Endothelial cell of umbilical vein (primary cell): Measurements from ENCODE around the gene PLA2G6. TPM values are rescaled to one million over a fixed set of nuclear protein-coding genes. Genes with fewer than 3 reads are reported as not detected.

ENCODE experiments used
- BruUV-seq: library from RNA; stranded (reverse); fragments of 400-500 nt; replicated peaks from 2 replicates; lab custom pipeline; 2021; lab: Mats Ljungman, UMichigan
- CTCF ChIA-PET: fragments of 300-600, 350-600 bp; sonication (Branson Sonifier 250); formaldehyde crosslinking; loops from one replicate; lab custom pipeline; 2021; ENCODE audit warnings: antibody characterized with exemption, inconsistent platforms; lab: Charles Lee
- POLR2A ChIA-PET: fragments of 300-600, 350-600 bp; sonication (Branson Sonifier 250); formaldehyde crosslinking; loops from one replicate; lab custom pipeline; 2021; ENCODE audit warnings: antibody characterized with exemption, inconsistent platforms; lab: Charles Lee
- DNase-seq: peaks from one replicate; pipeline ENCODE4 v3.0.0-alpha.2; 2011; ENCODE audit warnings: low read depth, low spot score
- FAIRE-seq: peaks from 2 replicates; lab custom pipeline; 2011; peaks lifted over from hg19 to GRCh38; lab: Jason Lieb, UNC
- H2AFZ ChIP-seq: 2 replicates; pipeline ENCODE4 v1.6.0; 2012; ENCODE audit warnings: low read depth, low read length, control low read depth, inconsistent platforms
- H3K27ac ChIP-seq: 2 replicates; pipeline ENCODE4 v1.5.1; 2011; ENCODE audit warnings: low read depth, mild to moderate bottlenecking, control low read depth, low read length, moderate library complexity; ENCODE audit not compliant: insufficient read depth
- H3K27me3 ChIP-seq, 2 experiments: 2 replicates each; pipeline versions ENCODE4 v1.6.0 to v1.6.1; 2011; ENCODE audit warnings: low read length in 2 of 2, mixed read lengths in 1 of 2; ENCODE audit not compliant: control insufficient read depth in 2 of 2, insufficient read depth in 2 of 2
- H3K36me3 ChIP-seq, 2 experiments: 2 replicates in 1 of 2; 3 replicates in 1 of 2; pipeline ENCODE4 v1.5.1; 2011; ENCODE audit warnings: low read length in 2 of 2, mild to moderate bottlenecking in 1 of 2, moderate library complexity in 1 of 2; ENCODE audit not compliant: control insufficient read depth in 2 of 2, insufficient read depth in 2 of 2; ENCODE audit errors: extremely low read depth in 1 of 2
- H3K4me1 ChIP-seq: 3 replicates; pipeline ENCODE4 v1.5.1; 2011; ENCODE audit warnings: mild to moderate bottlenecking, low read length; ENCODE audit not compliant: control insufficient read depth, insufficient read depth; ENCODE audit errors: extremely low read depth
- H3K4me2 ChIP-seq: 2 replicates; pipeline ENCODE4 v1.6.1; 2011; ENCODE audit warnings: low read length, control low read depth, mixed read lengths; ENCODE audit not compliant: insufficient read depth
- H3K4me3 ChIP-seq, 3 experiments: fragments of 200-600 bp in 1 of 3; sonication (generic), shearing (Covaris generic) in 1 of 3; replicated peaks in 1 of 3; 2 replicates each; pipeline ENCODE4 v1.5.1; 2011 to 2016; ENCODE audit warnings: control low read depth in 3 of 3, low read length in 3 of 3, mild to moderate bottlenecking in 2 of 3, inconsistent platforms in 1 of 3, low read depth in 1 of 3, moderate library complexity in 1 of 3; ENCODE audit not compliant: insufficient read depth in 1 of 3
- H3K79me2 ChIP-seq: 2 replicates; pipeline ENCODE4 v1.6.0; 2012; ENCODE audit warnings: low read length, inconsistent platforms; ENCODE audit not compliant: control insufficient read depth, insufficient read depth
- H3K9ac ChIP-seq: replicated peaks from 2 replicates; pipeline ENCODE3; 2011; ENCODE audit warnings: low read length, control low read depth; ENCODE audit not compliant: insufficient read depth; ENCODE audit errors: extremely low read depth
- H3K9me1 ChIP-seq: replicated peaks from 3 replicates; pipeline ENCODE4 v1.6.0; 2011; ENCODE audit warnings: mild to moderate bottlenecking, low read length; ENCODE audit not compliant: control insufficient read depth, insufficient read depth; ENCODE audit errors: extremely low read depth
- H3K9me3 ChIP-seq: replicated peaks from 2 replicates; pipeline ENCODE4 v1.5.1; 2012; ENCODE audit warnings: low read length, inconsistent platforms; ENCODE audit not compliant: control insufficient read depth, insufficient read depth
- H4K20me1 ChIP-seq: replicated peaks from 2 replicates; pipeline ENCODE3; 2011; ENCODE audit warnings: mild to moderate bottlenecking, low read length; ENCODE audit not compliant: control insufficient read depth, insufficient read depth; ENCODE audit errors: extremely low read depth
- FOS ChIP-seq: IDR thresholded peaks from 2 replicates; pipeline ENCODE4 v1.6.1; 2011; ENCODE audit warnings: mild to moderate bottlenecking, low read length, moderate library complexity, borderline replicate concordance; ENCODE audit not compliant: insufficient read depth
- GATA2 ChIP-seq: IDR thresholded peaks from 2 replicates; pipeline ENCODE4 v1.7.0; 2011; ENCODE audit warnings: low read depth, mild to moderate bottlenecking, moderate library complexity, mixed read lengths, low read length; ENCODE audit not compliant: insufficient read length, insufficient read depth
- JUN ChIP-seq: IDR thresholded peaks from 2 replicates; pipeline ENCODE4 v1.6.1; 2011; ENCODE audit warnings: borderline replicate concordance, low read depth; ENCODE audit not compliant: insufficient read length, insufficient read depth
- MYC ChIP-seq: IDR thresholded peaks from one replicate; pipeline ENCODE4 v1.6.1; 2011; ENCODE audit warnings: mild to moderate bottlenecking, low read depth, low read length
- POLR2A ChIP-seq: IDR thresholded peaks from 2 replicates; pipeline ENCODE4 v1.6.1; 2012; ENCODE audit warnings: low read depth, mild to moderate bottlenecking, control low read depth, low read length
- POLR2AphosphoS5 ChIP-seq: IDR thresholded peaks from 2 replicates; pipeline ENCODE4 v1.6.1; 2012; ENCODE audit warnings: low read depth, mild to moderate bottlenecking, control low read depth, low read length, moderate library complexity; ENCODE audit not compliant: insufficient read depth
- dilution Hi-C: fragments of 300-500 bp; cut with MboI; formaldehyde crosslinking; loops from one replicate; pipeline ENCODE4 v1.15.0; 2019; ENCODE audit warnings: low sequenced_read_pairs; ENCODE audit not compliant: extremely low pct_ligation_motif_present
- intact Hi-C: fragments of 100-400 bp; cut with micrococcal nuclease; formaldehyde crosslinking; loops from one replicate; pipeline ENCODE4 v1.10.0; 2022
- polyA plus RNA-seq, 4 experiments: library from polyadenylated mRNA; depleted of rRNA in 3 of 4; stranded (reverse) in 3 of 4; unstranded in 1 of 4; fragments of >200 nt; gene quantifications; 2 replicates each; pipeline versions ENCODE4 v1.2.1 to v1.2.3, GENCODE V29; 2011 to 2012; ENCODE audit warnings: missing spikeins in 1 of 4
- total RNA-seq: library from RNA; stranded (reverse); gene quantifications from 2 replicates; pipeline ENCODE4 v1.2.3, GENCODE V29; 2021
- TF ChIP-seq, protein P1 (sequence below), 2 donors: IDR thresholded peaks; 1 replicate in 1 of 2; 2 replicates in 1 of 2; pipeline ENCODE4 v1.5.1; 2011; ENCODE audit warnings: low read length in 2 of 2, mild to moderate bottlenecking in 2 of 2, moderate library complexity in 2 of 2, control low read depth in 1 of 2, inconsistent platforms in 1 of 2, low read depth in 1 of 2; ENCODE audit not compliant: insufficient read depth in 1 of 2; ENCODE audit errors: extremely low read depth in 1 of 2
- TF ChIP-seq, protein P2 (sequence below): IDR thresholded peaks from 2 replicates; pipeline ENCODE4 v1.6.1; 2011; ENCODE audit not compliant: insufficient read depth, insufficient read length

PLA2G6 gene
- total and polyA plus RNA-seq, 2 donors (not counting 3 experiments of a cell fraction or from before 2014, with no cell fraction given) = 6.6 to 10.3 TPM

DNA sequence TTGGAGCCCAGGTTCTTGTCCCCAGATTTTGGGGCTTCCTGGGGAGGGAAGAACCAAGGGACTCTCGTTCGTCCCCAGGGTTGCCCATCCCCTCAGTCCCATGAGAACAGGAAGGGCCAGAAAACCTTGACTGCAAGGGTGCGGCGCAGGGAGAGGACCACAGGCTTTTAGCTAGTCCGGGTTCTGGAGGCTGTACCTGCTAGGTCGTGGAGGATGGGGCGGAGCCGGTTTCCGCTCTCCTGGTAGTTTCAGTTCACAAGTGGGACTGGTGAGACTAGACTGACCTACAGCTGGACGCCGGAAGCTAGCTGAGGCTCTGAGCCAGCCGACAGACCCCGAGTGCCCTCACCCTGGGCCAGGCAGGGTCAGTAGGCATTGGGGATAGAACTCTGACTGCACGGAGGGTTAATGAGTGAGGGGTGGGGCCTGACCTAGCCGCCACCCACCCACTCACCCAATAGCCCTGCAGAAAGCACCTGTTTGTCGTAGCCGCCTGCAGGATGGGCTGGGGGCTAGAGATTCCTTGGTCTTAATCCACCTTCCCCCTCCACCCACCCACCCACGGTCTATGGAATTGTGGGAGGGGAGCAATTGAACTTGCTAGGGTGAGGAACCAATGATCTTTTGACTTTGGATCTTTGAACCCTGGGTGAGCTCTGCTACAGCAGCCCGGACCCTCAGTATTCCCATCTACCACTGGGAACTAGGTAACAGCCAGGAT is 21.6 kb upstream of the PLA2G6 start:
- H3K27ac ChIP-seq = peak overlapping the region; percentile 92
- H3K9me3 ChIP-seq = no peaks in the 10 kb centered on the region
- no TSS peak for BruUV-seq
- dilution Hi-C loops = no loop called here
- H3K4me1 ChIP-seq = peaks cover 24% of the 10 kb centered on the region
- peak; percentile 89 for FAIRE-seq
- peaks cover 58% of the 10 kb centered on the region for H3K79me2 ChIP-seq
- peak; percentile 54 for DNase-seq
- peak overlapping the region; percentile 98 for H3K9ac ChIP-seq
- H3K36me3 ChIP-seq = peaks cover 4% of the 10 kb centered on the region in 2 experiments
- no peaks in the 10 kb centered on the region for H3K27me3 ChIP-seq
- no peaks in the 10 kb centered on the region for H3K9me1 ChIP-seq
- intact Hi-C loops = no loop called here
- no peak for TF ChIP-seq POLR2A
- TF ChIP-seq JUN = no peak
- TF ChIP-seq FOS = no peak
- no peak for TF ChIP-seq MYC
- POLR2A ChIA-PET = interaction anchor here (1.2 to 2.0 kb wide), 5 partner anchors 14 to 89 kb away, joined by 3 to 10 read pairs (median 6); no protein-coding TSS in a partner anchor
- H3K4me3 ChIP-seq = peak overlapping the region; percentile 70 to 92 (median 87)
- H2AFZ ChIP-seq = no peak overlapping the region
- CTCF ChIA-PET = interaction anchor here (0.6 to 4.3 kb wide), 16 partner anchors 11 to 151 kb away, joined by 3 to 42 read pairs (median 5); partner anchors contain the start of gene PLA2G6
- H3K4me2 ChIP-seq = peak overlapping the region; percentile 69
- no peaks in the 10 kb centered on the region for H4K20me1 ChIP-seq

DNA sequence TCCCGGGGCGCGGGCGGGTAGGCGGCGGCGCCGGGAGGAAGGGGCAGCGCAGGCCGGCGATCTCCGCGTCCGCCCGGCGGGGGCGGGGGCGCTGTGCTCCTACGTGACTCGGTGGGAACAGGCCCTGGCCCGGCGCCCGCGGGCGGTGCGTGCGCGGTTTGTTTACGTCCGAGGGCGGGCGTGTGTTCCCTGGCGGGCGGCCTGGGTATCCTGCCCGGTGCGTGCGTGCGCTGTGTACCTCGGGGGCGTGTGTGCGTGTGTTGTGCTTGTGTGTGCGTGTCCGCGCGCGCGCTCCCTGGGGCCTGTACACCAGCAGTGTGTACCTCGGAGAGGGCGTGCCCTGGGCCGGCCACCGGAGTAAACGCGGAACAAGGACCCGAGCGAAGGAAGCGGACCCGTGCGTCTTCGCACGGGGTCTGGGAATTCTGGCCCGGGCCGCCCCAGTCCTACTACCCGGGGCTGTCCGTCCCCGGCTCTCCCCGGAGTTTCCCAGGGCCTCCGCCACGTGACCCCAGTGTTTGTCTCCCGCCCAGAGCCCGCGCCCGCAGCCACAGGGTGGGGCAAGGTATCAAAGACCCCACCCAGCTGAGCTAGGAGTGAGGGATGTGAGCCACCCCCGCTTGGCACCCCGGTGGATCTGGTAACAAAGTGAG is 20.9 kb upstream of the PLA2G6 start:
- Histone ChIP-seq H3K4me1 (peaks cover 24% of the 10 kb centered on the region), H3K9me1 (no peaks in the 10 kb centered on the region), H3K9ac (peak overlapping the region; percentile 98), H3K36me3 (peaks cover 0 to 4% of the 10 kb centered on the region in 2 experiments), H3K9me3 (no peaks in the 10 kb centered on the region), H3K27ac (peak overlapping the region; percentile 92), H3K4me3 (peak overlapping the region; percentile 70 to 92 (median 87)), H3K27me3 (no peaks in the 10 kb centered on the region), H3K79me2 (peaks cover 52% of the 10 kb centered on the region), H3K4me2 (peak overlapping the region; percentile 69), H2AFZ (no peak overlapping the region), H4K20me1 (no peaks in the 10 kb centered on the region)
- dilution Hi-C loops = no loop called here
- FAIRE-seq (no peak), DNase-seq (peak; percentile 90)
- POLR2A ChIA-PET = interaction anchor here (1.0 to 2.0 kb wide), 6 partner anchors 10 to 88 kb away, joined by 3 to 8 read pairs (median 4); no protein-coding TSS in a partner anchor
- CTCF ChIA-PET = interaction anchor here (0.6 to 4.3 kb wide), 14 partner anchors 10 to 105 kb away, joined by 3 to 42 read pairs (median 6); no protein-coding TSS in a partner anchor
- intact Hi-C loops = loop anchor here (1.0 kb wide), 2 partner anchors 26 kb away; no protein-coding TSS in a partner anchor
- TF ChIP-seq GATA2 (no peak), POLR2AphosphoS5 (peak; percentile 63), JUN (no peak)
- TF ChIP-seq, protein P1, sequence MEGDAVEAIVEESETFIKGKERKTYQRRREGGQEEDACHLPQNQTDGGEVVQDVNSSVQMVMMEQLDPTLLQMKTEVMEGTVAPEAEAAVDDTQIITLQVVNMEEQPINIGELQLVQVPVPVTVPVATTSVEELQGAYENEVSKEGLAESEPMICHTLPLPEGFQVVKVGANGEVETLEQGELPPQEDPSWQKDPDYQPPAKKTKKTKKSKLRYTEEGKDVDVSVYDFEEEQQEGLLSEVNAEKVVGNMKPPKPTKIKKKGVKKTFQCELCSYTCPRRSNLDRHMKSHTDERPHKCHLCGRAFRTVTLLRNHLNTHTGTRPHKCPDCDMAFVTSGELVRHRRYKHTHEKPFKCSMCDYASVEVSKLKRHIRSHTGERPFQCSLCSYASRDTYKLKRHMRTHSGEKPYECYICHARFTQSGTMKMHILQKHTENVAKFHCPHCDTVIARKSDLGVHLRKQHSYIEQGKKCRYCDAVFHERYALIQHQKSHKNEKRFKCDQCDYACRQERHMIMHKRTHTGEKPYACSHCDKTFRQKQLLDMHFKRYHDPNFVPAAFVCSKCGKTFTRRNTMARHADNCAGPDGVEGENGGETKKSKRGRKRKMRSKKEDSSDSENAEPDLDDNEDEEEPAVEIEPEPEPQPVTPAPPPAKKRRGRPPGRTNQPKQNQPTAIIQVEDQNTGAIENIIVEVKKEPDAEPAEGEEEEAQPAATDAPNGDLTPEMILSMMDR (IDR thresholded peaks at IDR 0.05; ENCODE audit: extremely low read depth in 1 of 2, insufficient read depth in 1 of 2, low read depth in 1 of 2, low read length in 2 of 2) = peak in 1 of 2 donors; percentile 24
- TF ChIP-seq, protein P2, sequence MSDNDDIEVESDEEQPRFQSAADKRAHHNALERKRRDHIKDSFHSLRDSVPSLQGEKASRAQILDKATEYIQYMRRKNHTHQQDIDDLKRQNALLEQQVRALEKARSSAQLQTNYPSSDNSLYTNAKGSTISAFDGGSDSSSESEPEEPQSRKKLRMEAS = no peak
- TSS peak; percentile 68 for BruUV-seq
